ENCODE data around the gene RO60.
A peak's percentile ranks its signal among the peaks of the same experiment; 100 is the strongest.
"Not testable (repeated sequence)": the region's sequence is repeated elsewhere in the genome, so short reads cannot be mapped to it uniquely, and the experiment has no call there.

The RO60 gene

GRCh38 chr1:193036337-193037047 lies 22.9 kb upstream of the RO60 start:
- no peak for TF ChIP-seq CTCF (IDR thresholded peaks at IDR 0.05; ENCODE audit: low read depth, low read length)
- Histone ChIP-seq H3K4me3 (ENCODE audit: low read depth, low read length) (no peak overlapping the region), H3K27me3 (no peaks in the 10 kb centered on the region), H3K4me1 (no peaks in the 10 kb centered on the region), H3K36me3 (no peaks in the 10 kb centered on the region; the same call in none of the 2 replicates), H3K9me3 (no peaks in the 10 kb centered on the region)
- no peak for DNase-seq

DNA sequence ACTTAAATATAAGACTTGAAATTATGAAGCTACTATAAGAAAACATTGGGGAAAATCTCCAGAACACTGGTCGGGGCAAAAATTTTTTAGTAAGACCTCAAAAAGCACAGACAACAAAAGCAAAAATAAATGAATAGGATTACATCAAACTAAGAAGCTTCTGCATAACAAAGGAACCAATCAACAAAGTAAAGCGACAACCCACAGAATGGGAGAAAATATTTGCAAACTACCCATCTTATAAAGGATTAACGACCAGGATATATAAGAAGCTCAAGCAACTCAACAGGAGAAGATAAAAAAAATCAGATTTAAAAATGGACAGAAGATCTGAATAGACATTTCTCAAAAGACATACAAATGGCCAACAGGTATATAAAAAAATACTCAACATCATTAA lies 19.4 kb upstream of the RO60 start:
- H3K4me3 ChIP-seq (ENCODE audit: low read depth, low read length): no peak overlapping the region
- no peak for DNase-seq
- no peaks in the 10 kb centered on the region for H3K9me3 ChIP-seq
- no peaks in the 10 kb centered on the region for H3K27me3 ChIP-seq
- TF ChIP-seq CTCF (IDR thresholded peaks at IDR 0.05; ENCODE audit: low read depth, low read length): no peak
- no peaks in the 10 kb centered on the region for H3K4me1 ChIP-seq
- peaks cover 4% of the 10 kb centered on the region for H3K36me3 ChIP-seq

DNA sequence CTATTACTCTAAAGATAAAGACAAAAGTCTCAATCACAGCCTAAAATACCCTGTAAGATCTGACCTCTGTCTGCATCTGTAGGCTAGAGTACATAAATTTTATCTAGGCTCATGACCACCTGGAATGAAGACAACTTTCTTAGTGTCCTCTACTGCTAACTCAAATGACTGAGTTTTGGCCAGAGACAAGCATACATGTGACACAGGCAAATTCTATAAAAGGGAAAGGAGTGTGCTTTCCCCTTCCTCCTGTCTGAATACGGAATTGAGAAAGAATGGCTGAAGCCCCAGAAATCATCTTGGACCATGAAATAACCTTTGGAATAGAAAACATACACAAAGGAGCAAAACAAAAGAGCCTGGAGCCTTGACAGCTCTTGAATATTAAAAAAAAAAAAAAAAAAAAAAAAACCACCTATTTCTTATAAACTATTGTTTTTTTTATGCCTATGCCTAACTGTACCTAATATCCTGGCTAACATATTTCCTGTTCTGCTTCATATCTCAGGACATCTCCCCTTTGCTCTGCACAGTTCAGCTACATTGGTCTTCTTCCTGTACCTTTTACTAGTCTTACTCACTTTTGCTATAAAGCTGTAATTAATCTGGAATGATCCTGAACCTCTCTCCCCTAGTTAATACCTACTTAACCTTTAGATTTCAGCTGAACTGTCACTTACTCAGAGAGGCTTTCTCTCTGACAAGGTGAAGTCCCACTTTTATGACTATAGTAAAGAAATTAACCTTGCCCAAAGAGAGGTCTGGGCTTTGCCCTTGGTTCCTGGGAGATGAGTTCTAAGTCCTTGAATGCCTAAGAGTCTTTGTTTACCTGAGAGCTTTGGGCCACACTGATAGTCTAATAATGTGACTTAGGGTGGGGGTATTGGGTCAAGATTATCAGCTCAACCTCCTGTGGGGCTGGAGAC lies 16.4 kb upstream of the RO60 start:
- H3K36me3 ChIP-seq: peaks cover 30% of the 10 kb centered on the region
- no peak for TF ChIP-seq CTCF (IDR thresholded peaks at IDR 0.05; ENCODE audit: low read depth, low read length)
- no peak overlapping the region for H3K4me3 ChIP-seq (ENCODE audit: low read depth, low read length)
- no peaks in the 10 kb centered on the region for H3K4me1 ChIP-seq
- no peak for DNase-seq
- no peaks in the 10 kb centered on the region for H3K27me3 ChIP-seq
- no peaks in the 10 kb centered on the region for H3K9me3 ChIP-seq

DNA sequence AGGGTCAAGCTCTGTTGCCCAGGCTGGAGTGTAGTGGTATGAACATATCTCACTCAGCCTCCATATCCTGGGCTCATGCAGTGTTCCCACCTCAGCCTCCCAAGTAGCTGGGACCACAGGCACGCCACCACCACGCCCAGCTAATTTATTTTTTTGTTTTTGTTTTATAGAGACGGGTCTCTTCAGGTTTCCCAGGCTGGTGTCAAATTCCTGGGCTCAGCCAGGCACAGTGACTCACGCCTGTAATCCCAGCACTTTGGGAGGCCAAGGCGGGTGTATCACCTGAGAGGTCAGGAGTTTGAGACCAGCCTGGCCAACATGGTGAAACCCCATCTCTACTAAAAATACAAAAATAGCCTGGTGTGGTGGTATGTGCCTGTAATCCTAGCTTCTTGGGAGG lies 10.5 kb upstream of the RO60 start:
- H3K4me3 ChIP-seq (ENCODE audit: low read depth, low read length); H3K9me3 ChIP-seq; H3K4me1 ChIP-seq; DNase-seq; H3K27me3 ChIP-seq: not testable (repeated sequence)
- H3K36me3 ChIP-seq: peaks cover 57% of the 10 kb centered on the region

DNA sequence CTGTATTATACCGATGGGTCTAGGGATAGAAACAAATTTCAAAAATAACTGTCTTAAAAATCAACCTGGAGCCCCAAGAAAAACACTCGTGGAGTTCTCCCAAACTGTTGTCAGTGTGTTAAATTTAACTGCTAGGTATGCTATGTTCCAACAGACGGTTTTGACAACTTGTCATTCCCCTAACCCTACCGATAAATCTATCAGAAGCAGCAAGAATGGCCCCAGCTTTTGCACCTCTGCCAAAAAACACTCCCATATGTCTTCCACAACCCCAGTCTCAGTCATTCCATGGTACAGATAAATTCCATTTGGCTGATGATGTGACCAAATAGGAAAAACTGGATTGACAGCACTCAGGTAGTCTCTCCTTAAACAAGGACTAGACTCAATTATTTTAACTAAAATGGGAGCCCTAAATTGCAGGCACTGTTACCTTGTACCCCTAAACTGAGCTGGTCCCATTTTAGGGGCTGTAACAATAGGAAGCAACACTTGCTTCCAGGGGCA lies 5.2 kb upstream of the RO60 start:
- Histone ChIP-seq H3K9me3 (no peaks in the 10 kb centered on the region), H3K36me3 (peaks cover 18% of the 10 kb centered on the region), H3K27me3 (no peaks in the 10 kb centered on the region), H3K4me3 (ENCODE audit: low read depth, low read length) (no peak overlapping the region), H3K4me1 (no peaks in the 10 kb centered on the region)
- no peak for DNase-seq
- TF ChIP-seq CTCF (IDR thresholded peaks at IDR 0.05; ENCODE audit: low read depth, low read length): no peak

- Histone ChIP-seq H3K4me1 (no peaks in the 10 kb centered on the region), H3K36me3 (peaks cover 4% of the 10 kb centered on the region; the same call in 1 of the 2 replicates), H3K4me3 (ENCODE audit: low read depth, low read length) (peak overlapping the region; percentile 94), H3K9me3 (no peaks in the 10 kb centered on the region), H3K27me3 (no peaks in the 10 kb centered on the region)
- no peak for TF ChIP-seq CTCF (IDR thresholded peaks at IDR 0.05; ENCODE audit: low read depth, low read length)
- peak; percentile 30 for DNase-seq
These were observed 707 bp upstream of the RO60 start for GRCh38 chr1:193058529-193059281.
